GM19238 (cell line): Measurements from ENCODE around the gene TDRD10.

Experiments
- DNase-seq: peaks from one replicate; pipeline ENCODE4 v3.0.0; 2011; ENCODE audit warnings: low spot score; ENCODE audit not compliant: insufficient read length

Gene TDRD10

GRCh38 chr1:154552036-154552435 lies 50.0 kb downstream of the TDRD10 start:
- DNase-seq = no peak

GRCh38 chr1:154553056-154554030 lies 51.3 kb downstream of the TDRD10 start:
- no peak for DNase-seq

GRCh38 chr1:154556422-154556821 lies 54.4 kb downstream of the TDRD10 start:
- no peak for DNase-seq

GRCh38 chr1:154557248-154557938 lies 55.4 kb downstream of the TDRD10 start:
- no peak for DNase-seq

- DNase-seq = peak; percentile 42
Observed at GRCh38 chr1:154557939-154558719, 56.1 kb downstream of the TDRD10 start, which contains the start of gene UBE2Q1. TSS of gene UBE2Q1 (minus strand) at chr1:154558662. CDS start at chr1:154558553, 109 bp downstream.

- peak; percentile 96 for DNase-seq
Observed at GRCh38 chr1:154558720-154559465, 56.9 kb downstream of the TDRD10 start.

- DNase-seq = peak; percentile 69
Observed at GRCh38 chr1:154559466-154560044, 57.5 kb downstream of the TDRD10 start.

GRCh38 chr1:154565876-154566275 lies 63.9 kb downstream of the TDRD10 start:
- no peak for DNase-seq

GRCh38 chr1:154567386-154568156 lies 65.6 kb downstream of the TDRD10 start, which contains the start of gene CHRNB2:
TSS of gene CHRNB2 (plus strand) at chr1:154567778. CDS start at chr1:154568045, 267 bp downstream.
- DNase-seq = peak; percentile 81

- DNase-seq = no peak
Observed at GRCh38 chr1:154568157-154568815, 66.3 kb downstream of the TDRD10 start.

- DNase-seq = no peak
Observed at GRCh38 chr1:154571244-154571963, 69.4 kb downstream of the TDRD10 start.

- DNase-seq = no peak
Observed at GRCh38 chr1:154571964-154572288, 69.9 kb downstream of the TDRD10 start.

- DNase-seq = no peak
Observed at GRCh38 chr1:154572468-154573167, 70.6 kb downstream of the TDRD10 start.

- DNase-seq = no peak
Observed at GRCh38 chr1:154573168-154573510, 71.1 kb downstream of the TDRD10 start.

- DNase-seq = no peak
Observed at GRCh38 chr1:154574716-154575115, 72.7 kb downstream of the TDRD10 start.

GRCh38 chr1:154575147-154575927 lies 73.3 kb downstream of the TDRD10 start:
- DNase-seq = no peak

GRCh38 chr1:154575951-154576566 lies 74.0 kb downstream of the TDRD10 start:
- no peak for DNase-seq
